Measurements from ENCODE around the gene SULT1A3. TPM values are rescaled to one million over a fixed set of nuclear protein-coding genes. Genes with fewer than 3 reads are reported as not detected.
"Not testable (repeated sequence)": the region's sequence is repeated elsewhere in the genome, so short reads cannot be mapped to it uniquely, and the experiment has no call there.

Gene SULT1A3
- total RNA-seq, 1 experiment from 2014 or later = 16.8 TPM

GRCh38 chr16:30169416-30169815 lies 29.6 kb upstream of the SULT1A3 start:
- H3K27ac ChIP-seq (ENCODE audit: low read length); BruUV-seq (replicated peaks); intact Hi-C loops (cut with micrococcal nuclease; ENCODE audit: unreplicated experiment); in situ Hi-C loops (cut with HindIII; ENCODE audit: low pct_unique_long_range_greater_than_20kb, low sequenced_read_pairs); POLR2A ChIA-PET; H3K36me3 ChIP-seq (ENCODE audit: control insufficient read depth, insufficient read depth, low read length); CTCF ChIA-PET; H3K9me3 ChIP-seq (ENCODE audit: control insufficient read depth, insufficient read depth, low read depth, low read length); DNase-seq (ENCODE audit: low read depth, low spot score); H3K4me3 ChIP-seq (ENCODE audit: low read depth in 2 of 2, low read length in 2 of 2); H3K27me3 ChIP-seq (ENCODE audit: control insufficient read depth, insufficient read depth, low read length); H3K4me1 ChIP-seq (ENCODE audit: control insufficient read depth, insufficient read depth, low read length); ATAC-seq: not testable (repeated sequence)

GRCh38 chr16:30170145-30170544 lies 28.9 kb upstream of the SULT1A3 start:
- H3K27ac ChIP-seq (ENCODE audit: low read length); H3K9me3 ChIP-seq (ENCODE audit: control insufficient read depth, insufficient read depth, low read depth, low read length); in situ Hi-C loops (cut with HindIII; ENCODE audit: low pct_unique_long_range_greater_than_20kb, low sequenced_read_pairs); intact Hi-C loops (cut with micrococcal nuclease; ENCODE audit: unreplicated experiment); H3K27me3 ChIP-seq (ENCODE audit: control insufficient read depth, insufficient read depth, low read length); H3K4me3 ChIP-seq (ENCODE audit: low read depth in 2 of 2, low read length in 2 of 2); H3K4me1 ChIP-seq (ENCODE audit: control insufficient read depth, insufficient read depth, low read length); CTCF ChIA-PET; H3K36me3 ChIP-seq (ENCODE audit: control insufficient read depth, insufficient read depth, low read length); POLR2A ChIA-PET; DNase-seq (ENCODE audit: low read depth, low spot score); ATAC-seq; BruUV-seq (replicated peaks): not testable (repeated sequence)

- ATAC-seq = no peak
- ChIA-PET POLR2A (no interaction called here), CTCF (interaction anchor here (0.6 kb wide), 1 partner anchor 132 kb away, joined by 10 read pairs; no protein-coding TSS in a partner anchor)
- H3K27me3 ChIP-seq (ENCODE audit: control insufficient read depth, insufficient read depth, low read length) = no peaks in the 10 kb centered on the region
- no peaks in the 10 kb centered on the region for H3K36me3 ChIP-seq (ENCODE audit: control insufficient read depth, insufficient read depth, low read length)
- intact Hi-C loops (cut with micrococcal nuclease; ENCODE audit: unreplicated experiment) (no loop called here), in situ Hi-C loops (cut with HindIII; ENCODE audit: low pct_unique_long_range_greater_than_20kb, low sequenced_read_pairs) (no loop called here)
- no peak overlapping the region for H3K4me3 ChIP-seq (ENCODE audit: low read depth in 2 of 2, low read length in 2 of 2)
- no peak for DNase-seq (ENCODE audit: low read depth, low spot score)
- H3K27ac ChIP-seq (ENCODE audit: low read length) = no peak overlapping the region
- BruUV-seq (replicated peaks) = no TSS peak
- no peaks in the 10 kb centered on the region for H3K9me3 ChIP-seq (ENCODE audit: control insufficient read depth, insufficient read depth, low read depth, low read length)
- H3K4me1 ChIP-seq (ENCODE audit: control insufficient read depth, insufficient read depth, low read length) = no peaks in the 10 kb centered on the region
- TF ChIP-seq CTCF (IDR thresholded peaks at IDR 0.05) = no peak
- TF ChIP-seq SIN3A (IDR thresholded peaks at IDR 0.05; ENCODE audit: borderline replicate concordance, insufficient read depth, low read depth, low read length) = no peak
- TF ChIP-seq REST (IDR thresholded peaks at IDR 0.05; ENCODE audit: insufficient read depth in 1 of 2, low read depth in 2 of 2, low read length in 1 of 2) = no peak
- no peak for TF ChIP-seq TCF7L2 (IDR thresholded peaks at IDR 0.05; ENCODE audit: low read depth, low read length)
- TF ChIP-seq POLR2AphosphoS5 (IDR thresholded peaks at IDR 0.05; ENCODE audit: low read depth, low read length) = no peak
Measured at GRCh38 chr16:30173054-30173453, 26.0 kb upstream of the SULT1A3 start.

GRCh38 chr16:30176876-30177275 lies 22.2 kb upstream of the SULT1A3 start:
- H3K9me3 ChIP-seq (ENCODE audit: control insufficient read depth, insufficient read depth, low read depth, low read length); H3K27me3 ChIP-seq (ENCODE audit: control insufficient read depth, insufficient read depth, low read length); ATAC-seq; H3K4me1 ChIP-seq (ENCODE audit: control insufficient read depth, insufficient read depth, low read length); H3K4me3 ChIP-seq (ENCODE audit: low read depth in 2 of 2, low read length in 2 of 2); POLR2A ChIA-PET; H3K36me3 ChIP-seq (ENCODE audit: control insufficient read depth, insufficient read depth, low read length); intact Hi-C loops (cut with micrococcal nuclease; ENCODE audit: unreplicated experiment); DNase-seq (ENCODE audit: low read depth, low spot score); H3K27ac ChIP-seq (ENCODE audit: low read length); in situ Hi-C loops (cut with HindIII; ENCODE audit: low pct_unique_long_range_greater_than_20kb, low sequenced_read_pairs); BruUV-seq (replicated peaks): not testable (repeated sequence)
- CTCF ChIA-PET = interaction anchor here (0.6 kb wide), 1 partner anchor 635 kb away, joined by 5 read pairs; no protein-coding TSS in a partner anchor
